ENCODE data around the gene MPHOSPH9.

DNA sequence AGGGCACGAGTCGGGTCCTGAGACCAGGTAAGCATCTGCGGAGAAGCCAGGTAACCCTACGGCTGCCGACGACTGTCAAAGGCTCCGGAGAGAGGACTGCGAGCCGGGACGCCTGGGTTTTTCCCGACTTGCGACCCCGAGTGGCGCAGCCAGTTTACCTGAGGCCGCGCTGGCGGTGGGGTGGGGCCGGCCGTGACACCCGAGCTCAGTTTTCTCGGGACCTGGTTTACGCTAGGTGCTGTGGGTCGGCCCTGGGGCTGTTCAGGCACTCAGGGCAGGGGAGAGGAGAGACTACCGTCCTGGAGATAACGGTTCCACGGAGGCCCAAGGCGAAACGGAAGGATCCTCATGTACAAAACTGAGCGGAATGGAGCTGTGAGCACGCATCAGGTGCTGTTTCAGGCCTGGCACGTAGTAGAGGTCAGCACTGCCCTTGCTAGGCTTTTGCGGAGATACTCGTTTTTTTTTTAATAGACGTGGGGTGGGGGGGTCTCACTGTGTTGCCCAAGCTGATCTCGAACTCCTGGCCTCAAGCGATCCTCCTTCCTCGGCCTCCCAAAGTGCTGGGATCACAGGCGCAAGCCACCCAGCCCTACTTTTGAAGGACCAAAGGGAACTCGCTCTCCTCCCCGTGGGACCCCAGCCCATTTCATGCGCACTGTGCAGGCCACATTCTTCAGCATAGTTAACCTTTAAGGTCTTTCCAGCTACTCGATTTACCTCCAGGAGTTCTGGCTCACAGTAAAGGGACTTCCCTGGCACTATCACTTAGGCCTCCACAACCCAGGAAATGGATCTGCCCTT is 766 bp upstream of the MPHOSPH9 start:
- TF ChIP-seq, protein P1, sequence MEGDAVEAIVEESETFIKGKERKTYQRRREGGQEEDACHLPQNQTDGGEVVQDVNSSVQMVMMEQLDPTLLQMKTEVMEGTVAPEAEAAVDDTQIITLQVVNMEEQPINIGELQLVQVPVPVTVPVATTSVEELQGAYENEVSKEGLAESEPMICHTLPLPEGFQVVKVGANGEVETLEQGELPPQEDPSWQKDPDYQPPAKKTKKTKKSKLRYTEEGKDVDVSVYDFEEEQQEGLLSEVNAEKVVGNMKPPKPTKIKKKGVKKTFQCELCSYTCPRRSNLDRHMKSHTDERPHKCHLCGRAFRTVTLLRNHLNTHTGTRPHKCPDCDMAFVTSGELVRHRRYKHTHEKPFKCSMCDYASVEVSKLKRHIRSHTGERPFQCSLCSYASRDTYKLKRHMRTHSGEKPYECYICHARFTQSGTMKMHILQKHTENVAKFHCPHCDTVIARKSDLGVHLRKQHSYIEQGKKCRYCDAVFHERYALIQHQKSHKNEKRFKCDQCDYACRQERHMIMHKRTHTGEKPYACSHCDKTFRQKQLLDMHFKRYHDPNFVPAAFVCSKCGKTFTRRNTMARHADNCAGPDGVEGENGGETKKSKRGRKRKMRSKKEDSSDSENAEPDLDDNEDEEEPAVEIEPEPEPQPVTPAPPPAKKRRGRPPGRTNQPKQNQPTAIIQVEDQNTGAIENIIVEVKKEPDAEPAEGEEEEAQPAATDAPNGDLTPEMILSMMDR (IDR thresholded peaks at IDR 0.05) = no peak
- peak in 1 of 2 donors; percentile 65 for TF ChIP-seq POLR2A (IDR thresholded peaks at IDR 0.05)
